Mucosa of rectum (tissue), 2 donors: Measurements from ENCODE around the gene PDGFRB.

Source experiments
- H3K27ac ChIP-seq, 2 donors: one replicate each; pipeline ENCODE4 v1.7.0; 2013; ENCODE audit warnings: inconsistent platforms in 2 of 2, low read depth in 2 of 2, low read length in 2 of 2
- H3K27me3 ChIP-seq, 2 donors: one replicate each; pipeline ENCODE4 v1.7.0; 2013; ENCODE audit warnings: low read length in 2 of 2; ENCODE audit not compliant: control insufficient read depth in 2 of 2, insufficient read depth in 2 of 2
- H3K36me3 ChIP-seq, 2 donors: one replicate each; pipeline ENCODE4 v1.7.0; 2013; ENCODE audit warnings: low read length in 2 of 2; ENCODE audit not compliant: control insufficient read depth in 2 of 2, insufficient read depth in 2 of 2
- H3K4me1 ChIP-seq, 2 donors: one replicate each; pipeline ENCODE4 v1.7.0; 2013; ENCODE audit warnings: low read length in 2 of 2, mild to moderate bottlenecking in 1 of 2; ENCODE audit not compliant: control insufficient read depth in 2 of 2, insufficient read depth in 2 of 2
- H3K4me3 ChIP-seq, 2 donors: one replicate each; pipeline ENCODE4 v1.7.0; 2013; ENCODE audit warnings: low read length in 2 of 2
- H3K9ac ChIP-seq, 2 donors: one replicate each; pipeline ENCODE4 v1.7.0; 2013; ENCODE audit warnings: low read length in 2 of 2, low read depth in 1 of 2, mild to moderate bottlenecking in 1 of 2
- H3K9me3 ChIP-seq, 2 donors: one replicate each; pipeline ENCODE4 v1.7.0; 2013; ENCODE audit warnings: low read length in 2 of 2; ENCODE audit not compliant: control insufficient read depth in 2 of 2
- donor health status: healthy.
- donor health status: Normal muscosa, but diverticular disease.

PDGFRB gene

DNA sequence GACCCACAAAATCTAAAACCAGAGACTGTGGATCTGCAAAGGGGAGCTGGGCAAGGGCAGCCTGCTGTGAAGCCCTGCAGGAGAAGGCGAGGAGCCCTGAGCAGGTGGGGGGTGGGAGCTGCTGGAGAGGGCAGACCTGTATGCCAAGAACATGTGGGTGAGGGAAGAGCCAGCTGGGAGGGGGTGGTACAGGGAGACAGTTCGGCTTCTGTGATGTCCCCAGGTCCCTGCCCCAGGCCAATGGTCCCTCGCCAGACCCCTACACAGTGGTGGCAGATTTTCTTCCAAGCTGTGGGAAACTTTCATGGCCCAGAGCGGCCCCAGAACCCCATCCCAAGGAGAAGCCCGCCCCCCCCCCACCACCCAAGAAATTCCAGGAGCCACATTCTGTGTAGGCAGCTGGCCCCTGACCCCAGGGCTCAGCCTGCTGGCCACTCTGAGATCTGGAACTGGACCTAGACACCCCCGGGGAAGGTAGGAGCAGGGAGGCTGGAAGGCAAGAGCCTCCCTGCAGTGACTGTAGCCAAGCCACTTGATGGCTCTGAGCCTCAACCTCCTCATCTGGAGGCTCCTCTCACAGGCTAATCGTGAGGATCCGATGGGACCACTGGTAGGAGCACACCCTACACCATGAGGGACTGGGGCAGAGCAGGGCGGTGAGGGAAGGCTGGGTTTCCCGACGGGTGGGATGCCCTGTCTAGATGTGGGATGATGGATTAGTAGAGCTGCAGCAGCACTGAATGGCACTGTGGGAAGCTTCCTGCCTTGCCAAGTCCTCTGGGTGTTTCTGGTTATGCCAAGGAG lies 46.7 kb downstream of the PDGFRB start:
- Histone ChIP-seq H3K9me3 (no peaks in the 10 kb centered on the region), H3K27me3 (no peaks in the 10 kb centered on the region), H3K4me1 (peaks cover 13 to 27% of the 10 kb centered on the region in 2 donors), H3K27ac (peak overlapping the region; percentile 69 to 72), H3K9ac (no peak overlapping the region), H3K4me3 (no peak overlapping the region), H3K36me3 (no peaks in the 10 kb centered on the region)

DNA sequence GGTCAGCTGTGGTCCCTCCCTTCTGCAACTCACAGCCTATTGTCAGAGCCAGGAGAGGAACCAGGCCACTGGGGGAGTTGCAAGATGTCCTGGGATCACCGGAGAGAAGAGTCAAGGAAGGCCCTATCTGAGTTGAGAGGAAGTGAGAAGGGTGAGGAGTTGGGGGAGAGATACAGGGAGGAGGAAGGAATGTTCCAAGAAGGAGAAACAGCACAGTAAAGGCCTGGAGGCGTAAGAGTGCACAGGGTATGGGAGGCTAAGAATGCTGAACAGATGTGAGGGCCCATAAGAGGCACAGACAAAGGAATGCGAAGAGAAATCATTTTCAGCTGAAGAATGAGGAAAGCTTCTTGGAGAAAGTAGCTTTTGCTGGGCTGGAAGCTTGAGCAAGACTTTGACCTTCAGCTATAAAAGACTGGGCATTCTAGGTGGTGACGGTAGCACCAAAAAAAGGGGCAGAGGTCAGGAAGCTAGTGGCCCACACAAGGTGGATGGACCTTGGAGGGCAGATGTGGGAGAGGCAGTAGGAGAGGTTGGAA lies 47.7 kb downstream of the PDGFRB start:
- Histone ChIP-seq H3K27ac (peak overlapping the region; percentile 69 to 72), H3K9me3 (no peaks in the 10 kb centered on the region), H3K4me1 (peaks cover 10 to 33% of the 10 kb centered on the region in 2 donors), H3K9ac (no peak overlapping the region), H3K36me3 (no peaks in the 10 kb centered on the region), H3K4me3 (peak overlapping the region in 1 of 2 donors; percentile 27), H3K27me3 (no peaks in the 10 kb centered on the region)

DNA sequence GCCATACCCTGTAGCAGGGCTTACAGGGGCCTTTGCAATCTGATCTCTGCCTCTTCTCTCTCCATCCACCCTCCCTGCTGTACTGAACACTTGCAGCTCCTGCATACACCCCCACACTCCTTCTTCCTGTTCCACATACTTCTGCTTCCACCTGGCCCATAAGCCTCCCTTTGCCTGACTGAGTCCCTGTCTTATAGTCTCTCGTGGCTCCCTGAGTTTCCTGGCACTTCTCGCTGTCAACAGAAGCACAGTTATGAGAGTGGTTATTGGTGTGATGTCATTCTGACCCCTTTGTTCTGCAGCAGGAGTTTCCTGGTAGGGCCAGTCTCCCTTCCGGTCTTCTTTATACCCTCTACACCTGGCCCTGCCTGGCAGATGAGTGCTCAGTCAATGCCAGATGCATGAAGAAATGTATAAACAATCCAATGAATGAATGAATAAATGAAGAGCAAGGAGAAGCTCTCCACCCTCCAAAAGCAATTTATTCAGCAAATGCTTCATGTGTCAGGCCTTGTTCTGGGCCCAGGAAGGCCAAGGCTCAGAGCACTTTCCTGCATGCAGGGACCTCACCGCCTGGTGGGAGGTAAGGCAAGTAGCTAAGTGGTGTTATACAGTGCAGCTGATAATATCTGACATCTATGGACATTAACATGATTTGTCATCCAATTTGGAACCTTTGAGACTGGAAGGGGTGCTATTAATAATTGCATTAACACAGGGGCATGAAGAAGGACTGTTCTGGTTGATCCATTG lies 48.8 kb downstream of the PDGFRB start:
- Histone ChIP-seq H3K27ac (peak overlapping the region; percentile 69 to 72), H3K36me3 (no peaks in the 10 kb centered on the region), H3K4me1 (peaks cover 10 to 33% of the 10 kb centered on the region in 2 donors), H3K9me3 (no peaks in the 10 kb centered on the region), H3K27me3 (no peaks in the 10 kb centered on the region), H3K9ac (peak overlapping the region; percentile 16 to 47), H3K4me3 (no peak overlapping the region)

DNA sequence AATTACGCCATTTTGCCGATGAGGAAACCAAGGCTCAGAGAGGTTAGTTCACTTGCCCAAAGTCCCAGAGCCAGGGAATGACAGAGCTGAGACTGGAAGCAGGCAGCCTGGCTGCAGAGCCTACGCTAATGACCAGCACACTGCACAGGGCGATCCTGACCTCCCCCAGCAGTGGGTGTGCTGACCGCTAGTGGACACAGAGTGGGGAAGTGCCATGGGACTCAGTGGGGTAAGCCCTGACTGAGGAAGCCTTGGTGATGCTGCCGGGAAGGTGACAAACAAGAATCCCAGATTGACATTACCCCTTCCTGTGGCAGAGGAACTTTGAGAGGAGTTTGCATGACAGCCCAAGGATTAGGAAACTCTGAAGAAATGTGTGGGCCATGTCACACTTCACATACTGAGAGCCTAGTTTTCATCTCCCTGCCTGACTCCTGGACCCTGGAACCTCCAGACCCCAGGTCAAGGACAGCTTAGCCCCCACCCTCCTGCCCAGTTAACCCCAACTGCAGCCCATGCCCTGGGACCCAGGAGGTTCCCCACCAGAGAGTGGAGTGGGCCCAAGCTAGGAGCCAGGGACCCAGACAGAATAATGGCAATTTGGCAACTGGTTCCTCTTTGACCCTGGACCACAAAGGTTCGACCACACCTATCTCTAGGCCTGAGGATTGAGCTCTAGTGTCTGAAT lies 49.6 kb downstream of the PDGFRB start:
- peak overlapping the region; percentile 16 to 47 for H3K9ac ChIP-seq
- H3K36me3 ChIP-seq = no peaks in the 10 kb centered on the region
- peak overlapping the region; percentile 46 to 69 for H3K27ac ChIP-seq
- H3K27me3 ChIP-seq = no peaks in the 10 kb centered on the region
- H3K4me1 ChIP-seq = peaks cover 10 to 33% of the 10 kb centered on the region in 2 donors
- no peaks in the 10 kb centered on the region for H3K9me3 ChIP-seq
- H3K4me3 ChIP-seq = no peak overlapping the region

DNA sequence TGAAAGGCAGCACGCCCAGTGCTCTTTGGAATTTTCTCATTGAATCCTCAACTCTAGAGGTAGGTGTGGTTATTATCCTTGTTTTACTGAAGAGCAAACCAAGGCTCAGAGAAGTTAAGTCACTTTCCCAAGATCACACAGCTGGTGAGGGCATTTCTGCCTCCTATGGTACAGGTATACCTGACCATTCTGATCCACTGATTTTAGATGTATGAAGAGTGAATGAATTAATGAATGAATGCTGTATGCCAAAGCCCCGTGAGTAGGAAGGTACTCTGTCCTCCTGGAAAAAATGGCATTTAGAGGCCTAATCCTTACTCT lies 51.1 kb downstream of the PDGFRB start:
- Histone ChIP-seq H3K27ac (no peak overlapping the region), H3K9me3 (no peaks in the 10 kb centered on the region), H3K4me1 (peaks cover 10 to 33% of the 10 kb centered on the region in 2 donors), H3K27me3 (no peaks in the 10 kb centered on the region), H3K9ac (no peak overlapping the region), H3K4me3 (no peak overlapping the region), H3K36me3 (no peaks in the 10 kb centered on the region)

DNA sequence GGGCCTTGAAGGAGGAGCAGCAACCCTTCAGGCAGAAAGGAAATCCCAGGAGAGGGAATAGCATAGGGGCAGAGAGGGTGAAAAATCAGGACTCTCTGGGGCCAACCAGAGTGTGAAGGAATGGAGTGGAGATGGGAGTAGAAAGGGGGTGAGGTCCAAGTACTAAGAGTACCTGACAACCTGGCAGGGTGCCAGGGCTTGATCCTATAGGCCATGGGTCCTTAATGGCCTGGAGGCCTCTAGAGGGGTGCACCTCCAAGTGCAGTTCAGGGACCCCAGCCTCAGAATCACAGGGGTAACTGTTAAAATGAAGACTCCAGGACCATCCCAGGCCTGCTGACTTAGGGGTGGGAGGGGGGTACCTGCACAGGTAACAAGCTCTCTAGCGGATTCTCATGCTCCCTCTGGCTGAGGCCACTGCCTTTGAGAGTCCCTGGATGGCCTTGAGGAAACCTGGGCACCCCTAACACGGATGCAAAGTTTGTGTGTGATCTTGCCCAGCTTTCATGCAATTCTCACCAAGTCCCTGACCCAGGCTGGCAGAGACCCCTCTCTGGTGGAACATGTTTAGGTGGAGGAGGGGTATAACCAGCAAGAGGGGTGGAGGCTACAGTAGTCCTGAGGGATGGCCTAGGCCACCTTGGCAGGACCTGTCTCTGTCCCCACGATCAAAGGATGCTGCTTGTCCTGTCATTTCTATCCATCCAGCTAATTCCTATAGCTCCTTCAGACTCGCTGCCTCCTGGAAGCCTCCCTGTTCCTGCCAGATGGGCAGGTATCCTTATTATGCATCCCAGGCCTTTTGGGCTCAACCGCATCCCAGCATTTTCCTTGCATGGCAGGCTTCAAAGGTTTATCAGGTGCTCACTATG lies 51.7 kb downstream of the PDGFRB start:
- H3K4me1 ChIP-seq = peaks cover 10 to 33% of the 10 kb centered on the region in 2 donors
- no peak overlapping the region for H3K9ac ChIP-seq
- no peak overlapping the region for H3K27ac ChIP-seq
- H3K4me3 ChIP-seq = no peak overlapping the region
- no peaks in the 10 kb centered on the region for H3K9me3 ChIP-seq
- no peaks in the 10 kb centered on the region for H3K36me3 ChIP-seq
- no peaks in the 10 kb centered on the region for H3K27me3 ChIP-seq

DNA sequence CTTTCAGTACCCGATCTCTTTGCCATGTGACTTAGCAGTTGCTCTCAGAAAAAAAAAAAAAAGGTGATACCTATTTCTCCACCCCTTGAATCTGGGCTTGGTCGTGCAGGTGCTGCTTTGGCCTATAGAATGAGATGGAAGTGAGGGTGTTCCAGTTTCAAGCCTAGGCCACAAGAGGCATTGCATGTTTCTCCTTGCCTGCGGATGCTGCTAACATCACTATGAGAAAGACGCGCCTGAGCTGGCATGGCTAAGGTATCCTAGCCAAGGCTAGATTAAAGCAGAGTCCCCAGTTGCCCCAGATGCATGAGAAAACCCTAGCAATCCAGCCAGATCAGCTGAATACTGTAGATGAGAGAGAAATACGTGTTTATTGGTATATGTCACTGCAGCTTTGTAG lies 54.6 kb downstream of the PDGFRB start:
- Histone ChIP-seq H3K27me3 (no peaks in the 10 kb centered on the region), H3K27ac (no peak overlapping the region), H3K4me3 (no peak overlapping the region), H3K36me3 (no peaks in the 10 kb centered on the region), H3K9ac (no peak overlapping the region), H3K9me3 (no peaks in the 10 kb centered on the region), H3K4me1 (peaks cover 0 to 10% of the 10 kb centered on the region in 2 donors)

DNA sequence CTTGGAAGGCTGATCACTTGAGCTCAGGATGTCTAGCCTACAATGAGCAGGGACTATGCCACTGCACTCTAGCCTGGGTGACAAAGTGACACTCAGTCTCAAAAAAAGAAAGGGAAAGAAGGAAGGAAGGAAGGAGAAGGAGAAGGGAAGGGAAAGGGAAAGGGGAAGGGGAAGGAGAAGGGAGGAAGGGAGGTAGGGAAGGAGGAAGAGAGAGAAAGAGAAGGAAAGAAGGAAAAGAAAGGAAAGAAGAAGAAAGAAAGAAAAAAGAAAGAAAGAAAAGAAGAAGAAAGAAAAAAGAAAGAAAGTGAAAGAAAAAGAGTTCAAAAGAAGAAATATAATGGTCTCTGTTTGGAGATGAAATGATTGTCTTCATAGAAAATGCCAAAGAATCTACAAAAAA lies 58.5 kb downstream of the PDGFRB start:
- H3K9ac ChIP-seq = no peak overlapping the region
- no peaks in the 10 kb centered on the region for H3K4me1 ChIP-seq
- H3K27ac ChIP-seq = no peak overlapping the region
- no peaks in the 10 kb centered on the region for H3K27me3 ChIP-seq
- H3K36me3 ChIP-seq = no peaks in the 10 kb centered on the region
- no peaks in the 10 kb centered on the region for H3K9me3 ChIP-seq
- no peak overlapping the region for H3K4me3 ChIP-seq

DNA sequence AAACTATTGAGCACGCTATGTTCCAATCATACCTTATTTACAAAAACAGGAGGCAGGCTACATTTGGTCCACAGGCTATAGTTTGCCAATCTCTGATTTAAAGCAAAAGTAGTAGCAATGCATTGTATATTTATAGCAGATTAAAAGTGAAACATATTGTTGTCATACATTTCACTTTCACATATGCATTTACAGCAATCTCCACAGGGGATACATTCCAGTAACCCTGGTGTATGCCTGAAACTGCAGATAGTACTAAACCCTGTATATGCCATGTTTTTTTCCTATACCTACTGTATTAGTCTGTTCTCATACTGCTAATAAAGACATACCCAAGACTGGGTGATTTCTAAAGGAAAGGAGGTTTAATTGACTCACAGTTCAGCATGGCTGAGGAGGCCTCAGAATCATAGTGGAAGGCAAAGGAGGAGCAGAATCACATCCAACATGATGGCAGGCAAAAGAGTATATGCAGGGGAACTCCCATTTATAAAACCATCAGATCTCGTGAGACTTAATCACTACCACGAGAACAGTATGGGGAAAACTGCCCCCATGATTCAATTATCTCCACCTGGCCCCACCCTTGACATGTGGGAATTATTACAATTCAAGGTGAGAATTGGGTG lies 63.4 kb downstream of the PDGFRB start:
- H3K9me3 ChIP-seq = no peaks in the 10 kb centered on the region
- H3K4me1 ChIP-seq = no peaks in the 10 kb centered on the region
- H3K27ac ChIP-seq = no peak overlapping the region
- H3K4me3 ChIP-seq = no peak overlapping the region
- H3K9ac ChIP-seq = no peak overlapping the region
- H3K27me3 ChIP-seq = no peaks in the 10 kb centered on the region
- no peaks in the 10 kb centered on the region for H3K36me3 ChIP-seq
